Body of pancreas (tissue), 4 donors: Measurements from ENCODE around the gene PHLDB1.

Experiments used
- CTCF ChIP-seq, 7 experiments: fragments of 450-650 bp in 4 of 7; fragments of 200-600 bp in 3 of 7; sonication (generic) in 3 of 7; IDR thresholded peaks; one replicate each; pipeline ENCODE4 v1.5.1; 2016 to 2019; ENCODE audit warnings: antibody characterized with exemption in 7 of 7
- POLR2A ChIP-seq, 3 donors: fragments of 450-650 bp; IDR thresholded peaks; one replicate each; pipeline ENCODE4 v1.6.1; 2016; ENCODE audit warnings: antibody characterized with exemption in 3 of 3, mild to moderate bottlenecking in 2 of 3

GRCh38 chr11:118636569-118637290 is 29.3 kb downstream of the PHLDB1 start:
- TF ChIP-seq CTCF (IDR thresholded peaks at IDR 0.05) (no peak), POLR2A (IDR thresholded peaks at IDR 0.05) (no peak)
